ENCODE data around the gene COA7. TPM values are rescaled to one million over a fixed set of nuclear protein-coding genes. Genes with fewer than 3 reads are reported as not detected.
A peak's percentile ranks its signal among the peaks of the same experiment; 100 is the strongest.

Gene COA7
- total RNA-seq (2021), result 19.8 and 20.7 TPM in 2 replicates
- Bru-seq, nascent RNA, result percentile 79 among the genes with signal in this experiment
- BruChase-seq, experiment 1, labeled RNA remaining after a 2-hour chase, result percentile 79 among the genes with signal in this experiment
- percentile 84 among the genes with signal in this experiment for BruChase-seq, experiment 2, labeled RNA remaining after a 6-hour chase
- long read RNA-seq, full-length matches to known transcripts, result 9 of 14 reads
- long read RNA-seq, partial matches to known transcripts, result 0 of 14 reads
- long read RNA-seq, other reads (novel, unspliced or antisense), result 5 of 14 reads

GRCh38 chr1:52697795-52698674, at the start of gene COA7:
Gene COA7 (minus strand): TSS chr1:52698347. CDS start chr1:52698326, 21 bp downstream.
- Histone ChIP-seq H3F3A (ENCODE audit: insufficient read depth, low read depth) (peaks cover 6% of the 10 kb centered on the region), H3K36me3 (ENCODE audit: low read depth) (0 out of 2 replicates have a peak, but pooled peaks cover 10% of the 10 kb centered on the region), H3K9me2 (ENCODE audit: insufficient read depth) (no peaks in the 10 kb centered on the region), H3K4me1 (replicated peaks; ENCODE audit: insufficient read depth) (peaks cover 11% of the 10 kb centered on the region), H2AFZ (peak within 1 kb of the TSS; percentile 96), H3K9me3 (ENCODE audit: insufficient read depth, low read depth) (no peaks in the 10 kb centered on the region), H3K4me3 (peak within 1 kb of the TSS; percentile 78), H3K79me2 (ENCODE audit: low read depth) (peaks cover 45% of the 10 kb centered on the region), H3K27me3 (ENCODE audit: insufficient read depth, low read depth) (no peaks in the 10 kb centered on the region), H4K20me1 (ENCODE audit: insufficient read depth) (peaks cover 4% of the 10 kb centered on the region; the same call in 1 of the 2 replicates), H3K27ac (peak within 1 kb of the TSS; percentile 76), H3K4me2 (peak within 1 kb of the TSS; percentile 85)
- no peak for TF ChIP-seq EZH2 (IDR thresholded peaks at IDR 0.05; ENCODE audit: low read depth)
- no peak for TF ChIP-seq CTCF (conservative IDR thresholded peaks at IDR 0.05)
- peak; percentile 65 to 83 for DNase-seq
- ChIA-PET CTCF (no interaction called here), POLR2A (ENCODE audit: unreplicated experiment) (no interaction called here)
- intact Hi-C loops (cut with micrococcal nuclease; ENCODE audit: unreplicated experiment), result no loop called here
- no TSS peak for BruUV-seq (replicated peaks)

DNA sequence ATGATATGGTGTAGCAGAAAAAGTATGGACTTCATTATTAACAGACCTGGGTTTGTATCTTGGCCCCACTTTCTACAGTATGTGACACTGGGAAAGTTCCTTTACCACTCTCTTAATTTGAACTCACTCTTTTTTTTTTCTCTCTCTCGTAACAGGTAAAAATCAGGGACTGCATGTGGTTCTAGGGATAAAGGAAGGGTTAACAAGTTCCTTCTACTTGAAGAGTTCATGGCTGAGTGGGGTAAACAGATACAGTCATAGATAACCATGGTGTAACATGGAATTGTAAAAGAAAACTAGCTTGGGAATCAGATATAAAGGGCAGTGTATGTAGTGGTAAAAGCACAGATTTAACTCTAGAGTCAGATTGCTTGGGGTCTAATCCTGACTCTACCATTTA, 49.3 kb upstream of the COA7 start:
- intact Hi-C loops (cut with micrococcal nuclease; ENCODE audit: unreplicated experiment), result no loop called here
- no peak for DNase-seq
- Histone ChIP-seq H3K4me1 (replicated peaks; ENCODE audit: insufficient read depth) (peaks cover 8% of the 10 kb centered on the region), H3K9me3 (ENCODE audit: insufficient read depth, low read depth) (no peaks in the 10 kb centered on the region), H3K27ac (no peak overlapping the region), H3K36me3 (ENCODE audit: low read depth) (no peaks in the 10 kb centered on the region), H4K20me1 (ENCODE audit: insufficient read depth) (no peaks in the 10 kb centered on the region; the same call in 1 of the 2 replicates), H3K79me2 (ENCODE audit: low read depth) (no peaks in the 10 kb centered on the region), H3K4me2 (no peak overlapping the region), H3K9me2 (ENCODE audit: insufficient read depth) (no peaks in the 10 kb centered on the region), H3F3A (ENCODE audit: insufficient read depth, low read depth) (no peaks in the 10 kb centered on the region), H2AFZ (no peak overlapping the region), H3K4me3 (no peak overlapping the region), H3K27me3 (ENCODE audit: insufficient read depth, low read depth) (no peaks in the 10 kb centered on the region)
- CTCF ChIA-PET, result no interaction called here
- POLR2A ChIA-PET (ENCODE audit: unreplicated experiment), result no interaction called here
- no TSS peak for BruUV-seq (replicated peaks)
- no peak for TF ChIP-seq EZH2 (IDR thresholded peaks at IDR 0.05; ENCODE audit: low read depth)
- no peak for TF ChIP-seq CTCF (conservative IDR thresholded peaks at IDR 0.05)

- Histone ChIP-seq H3K4me2 (no peak overlapping the region), H3K27me3 (ENCODE audit: insufficient read depth, low read depth) (no peaks in the 10 kb centered on the region), H3F3A (ENCODE audit: insufficient read depth, low read depth) (no peaks in the 10 kb centered on the region), H3K9me3 (ENCODE audit: insufficient read depth, low read depth) (no peaks in the 10 kb centered on the region), H3K4me3 (no peak overlapping the region), H3K9me2 (ENCODE audit: insufficient read depth) (no peaks in the 10 kb centered on the region), H3K36me3 (ENCODE audit: low read depth) (no peaks in the 10 kb centered on the region), H3K4me1 (replicated peaks; ENCODE audit: insufficient read depth) (peaks cover 8% of the 10 kb centered on the region; the same call in 1 of the 2 replicates), H2AFZ (no peak overlapping the region), H3K27ac (no peak overlapping the region), H4K20me1 (ENCODE audit: insufficient read depth) (no peaks in the 10 kb centered on the region; the same call in 1 of the 2 replicates), H3K79me2 (ENCODE audit: low read depth) (no peaks in the 10 kb centered on the region)
- ChIA-PET POLR2A (ENCODE audit: unreplicated experiment) (no interaction called here), CTCF (no interaction called here)
- BruUV-seq (replicated peaks), result no TSS peak
- TF ChIP-seq CTCF (conservative IDR thresholded peaks at IDR 0.05) (no peak), EZH2 (IDR thresholded peaks at IDR 0.05; ENCODE audit: low read depth) (no peak)
- DNase-seq, result no peak
- intact Hi-C loops (cut with micrococcal nuclease; ENCODE audit: unreplicated experiment), result no loop called here
These were observed 48.0 kb upstream of the COA7 start for GRCh38 chr1:52746189-52746588.
